Measurements from ENCODE around the gene NR1D1.

Gene NR1D1

GRCh38 chr17:40111221-40112128, 11.1 kb upstream of the NR1D1 start:
- DNase-seq = peak; percentile 41

DNA sequence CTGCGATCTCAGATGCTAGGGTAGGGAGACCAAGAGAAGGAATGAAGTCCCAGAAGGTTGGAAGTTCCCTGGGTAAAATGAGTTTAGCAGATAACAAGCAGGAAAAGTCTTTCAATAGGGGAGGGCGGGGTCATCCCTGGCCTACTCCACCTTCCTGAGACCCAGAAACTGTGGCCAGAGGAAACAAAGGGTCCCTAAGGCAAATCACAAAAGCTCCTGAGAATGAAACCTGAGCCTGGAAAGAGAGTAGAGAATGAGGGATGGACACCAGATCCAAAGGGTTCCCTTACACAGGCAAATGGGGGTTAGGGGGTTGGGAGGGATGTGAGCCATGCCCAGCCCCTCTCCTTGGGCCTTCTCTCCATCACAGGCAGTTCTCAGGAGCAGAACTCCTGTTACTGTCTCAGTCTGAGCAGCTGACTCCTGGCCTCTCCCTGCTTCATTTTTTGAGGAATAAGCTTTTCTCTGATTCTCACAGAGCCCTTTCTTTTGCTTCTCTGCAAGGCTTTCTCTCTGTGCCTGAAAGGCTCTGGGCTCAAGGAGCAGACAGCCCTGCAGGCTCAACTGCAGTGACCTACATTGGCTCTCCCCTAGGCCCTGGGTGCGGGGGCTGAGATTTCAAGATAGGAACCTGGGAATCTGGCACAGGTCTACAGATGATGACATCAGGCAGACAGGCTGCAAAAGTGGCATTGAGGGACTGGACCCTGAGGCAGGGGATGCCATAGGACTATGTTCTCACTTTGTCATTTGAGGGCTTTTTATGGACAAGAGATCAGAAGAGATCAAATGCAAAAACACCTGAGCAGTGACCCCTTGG, 9.8 kb upstream of the NR1D1 start:
- DNase-seq = no peak

GRCh38 chr17:40108970-40109824, 8.8 kb upstream of the NR1D1 start:
- no peak for DNase-seq

GRCh38 chr17:40107522-40108174, 7.3 kb upstream of the NR1D1 start:
- no peak for DNase-seq

GRCh38 chr17:40106760-40107521, 6.6 kb upstream of the NR1D1 start:
- no peak for DNase-seq

DNA sequence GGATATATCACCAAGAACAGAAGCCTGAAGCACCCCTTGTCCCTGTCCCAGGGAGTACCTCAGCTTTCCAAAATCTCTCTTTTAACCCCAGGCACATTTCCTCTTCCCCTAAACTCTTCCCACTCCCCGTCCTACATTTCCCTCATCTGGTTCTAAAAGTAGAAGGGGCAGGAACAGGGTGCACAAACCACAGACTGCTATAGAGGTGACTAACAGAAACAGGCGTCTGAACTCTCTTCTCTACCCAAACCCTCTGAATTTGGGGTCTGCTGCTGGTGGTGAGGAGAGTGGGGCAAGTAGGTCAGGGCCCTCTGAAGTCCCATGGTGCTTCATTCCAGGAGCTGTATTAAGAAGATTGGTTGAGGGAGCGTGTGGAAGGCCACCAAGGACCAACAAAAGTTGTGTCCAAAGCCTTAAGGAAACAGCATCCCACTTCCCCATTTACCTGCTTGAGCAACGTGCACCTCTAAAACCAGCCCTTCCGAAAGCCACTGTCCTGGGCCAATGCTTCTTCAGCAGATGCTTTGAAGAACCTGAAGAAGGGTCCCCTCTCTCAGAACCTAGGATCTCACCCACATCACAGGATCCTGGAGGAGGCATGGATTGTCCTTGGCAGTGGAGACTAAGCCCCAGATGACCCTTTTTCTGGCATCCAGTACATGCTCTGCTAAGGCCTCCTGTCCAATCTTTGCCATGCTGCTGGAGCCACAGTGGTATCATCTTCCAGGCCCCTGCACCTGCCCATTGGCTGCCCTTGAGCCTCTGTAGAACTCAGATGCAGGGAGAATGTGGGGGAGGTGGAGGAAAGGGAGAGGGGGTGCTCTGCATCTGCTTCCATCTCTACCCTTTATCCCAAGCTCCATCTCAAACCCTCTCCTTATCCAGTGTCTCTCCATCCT, 5.7 kb upstream of the NR1D1 start:
- no peak for DNase-seq

DNA sequence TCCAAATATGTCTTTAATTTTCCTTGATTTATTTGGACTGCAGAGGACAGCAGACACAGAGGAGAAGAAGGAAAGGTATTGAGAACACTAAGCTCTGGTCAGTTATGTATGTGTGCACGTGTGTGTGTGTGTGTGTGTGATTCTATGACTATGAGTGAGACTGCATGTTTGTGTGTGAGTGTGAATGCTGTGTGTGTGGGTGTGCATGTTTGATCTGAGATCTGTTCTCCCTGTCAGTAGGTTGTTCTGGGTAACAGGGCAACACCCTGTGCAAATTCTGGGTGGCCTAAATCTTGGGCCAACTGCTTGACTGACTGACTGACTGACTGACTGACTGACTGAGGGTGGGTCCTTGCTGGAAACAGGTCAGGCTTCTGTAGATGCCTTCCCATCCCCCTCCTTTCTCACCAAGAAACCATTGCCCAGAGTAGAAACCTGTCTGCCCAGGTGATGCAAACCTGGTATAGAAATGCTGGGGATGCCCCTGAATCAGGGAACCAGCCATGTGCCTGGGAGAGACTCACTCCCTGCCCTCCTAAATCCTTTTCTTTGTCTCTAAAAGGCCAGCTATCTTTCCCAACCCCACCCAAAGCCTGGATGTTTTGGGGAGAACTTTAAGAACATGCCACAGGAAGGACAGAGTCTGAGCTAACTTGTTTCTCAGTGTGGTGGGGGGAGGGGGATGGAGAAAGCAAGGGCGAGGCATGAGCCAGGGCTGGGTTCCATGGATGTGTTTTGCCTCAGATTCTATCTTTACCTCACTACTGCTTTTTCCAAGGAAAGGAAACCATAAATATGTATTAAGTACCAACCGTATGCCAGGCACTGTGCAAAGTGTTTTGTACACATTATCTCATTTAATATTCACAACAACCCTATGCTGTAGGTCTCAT, 4.5 kb upstream of the NR1D1 start:
- no peak for DNase-seq

DNA sequence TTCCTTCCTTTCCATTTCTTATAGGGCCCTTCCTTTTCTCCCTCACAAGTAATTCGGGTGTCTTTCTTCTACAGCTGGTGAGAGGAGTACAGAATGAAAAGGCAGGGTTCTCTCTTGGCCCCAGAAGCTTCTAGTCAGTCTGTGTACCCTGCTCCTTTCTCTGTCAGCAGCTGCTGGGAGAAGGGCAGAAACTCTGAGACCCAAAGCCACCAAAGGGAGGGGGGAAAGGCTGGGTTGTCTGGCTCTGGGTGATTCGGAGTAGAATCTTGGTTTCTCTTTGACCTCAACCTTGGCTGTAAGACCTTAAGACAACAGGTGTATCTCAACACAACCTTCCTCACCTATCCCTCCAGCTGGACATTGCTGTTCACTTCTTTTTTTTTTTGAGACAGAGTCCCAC, 3.3 kb upstream of the NR1D1 start:
- DNase-seq = no peak

GRCh38 chr17:40103071-40103661, 2.8 kb upstream of the NR1D1 start:
- no peak for DNase-seq

GRCh38 chr17:40101367-40102210, 1.2 kb upstream of the NR1D1 start:
- DNase-seq = no peak

GRCh38 chr17:40100669-40101366, 429 bp upstream of the NR1D1 start:
- peak; percentile 88 for DNase-seq

GRCh38 chr17:40099619-40100418, 570 bp downstream of the NR1D1 start:
- DNase-seq = no peak

DNA sequence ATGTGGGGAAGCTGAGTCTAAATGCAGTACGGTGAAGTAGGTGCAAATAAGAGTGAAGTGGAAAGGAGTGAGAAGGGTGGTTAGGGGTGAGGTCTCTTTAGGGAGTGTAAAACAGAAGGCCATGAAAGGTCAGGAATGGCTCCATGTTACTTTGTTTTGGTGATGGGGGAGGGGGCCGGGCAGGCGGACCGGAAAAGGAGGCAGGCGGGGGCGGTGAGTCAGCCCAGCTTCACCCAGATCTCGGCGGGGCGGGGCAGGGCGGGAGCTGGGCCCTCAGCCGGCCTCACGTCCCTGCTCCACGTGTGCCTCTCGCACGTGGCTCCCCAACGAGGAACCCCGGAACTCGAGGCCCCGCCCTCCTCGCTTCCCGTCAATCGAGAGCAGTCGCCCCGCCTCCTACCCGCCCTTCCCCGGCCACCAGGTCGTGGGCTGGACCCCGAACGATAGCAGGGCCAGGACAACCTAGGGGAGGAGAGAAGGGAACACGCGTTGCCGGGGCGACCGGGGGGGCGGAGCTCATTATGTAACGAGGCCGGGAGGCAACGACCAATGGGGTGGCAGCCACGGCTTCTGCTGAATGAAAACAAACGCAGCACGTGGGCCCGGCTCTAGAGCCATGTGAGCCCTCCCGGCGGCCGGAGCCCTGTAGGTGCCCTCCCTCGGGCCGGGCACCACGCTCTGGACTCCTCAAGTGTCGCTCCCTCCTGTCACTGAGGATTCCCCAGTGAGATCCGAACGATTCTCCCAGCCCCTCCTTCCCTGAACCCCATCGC, 1.4 kb downstream of the NR1D1 start:
- peak; percentile 97 for DNase-seq

- DNase-seq = no peak
Measured at GRCh38 chr17:40097931-40098845, 2.2 kb downstream of the NR1D1 start.

GRCh38 chr17:40097087-40097486, 3.3 kb downstream of the NR1D1 start:
- no peak for DNase-seq
